Central memory CD4-positive, alpha-beta T cell (primary cell): Measurements from ENCODE around the gene MAP3K9.

Experiments used
- DNase-seq: peaks from one replicate; pipeline ENCODE4 v3.0.0; 2022

MAP3K9 gene

DNA sequence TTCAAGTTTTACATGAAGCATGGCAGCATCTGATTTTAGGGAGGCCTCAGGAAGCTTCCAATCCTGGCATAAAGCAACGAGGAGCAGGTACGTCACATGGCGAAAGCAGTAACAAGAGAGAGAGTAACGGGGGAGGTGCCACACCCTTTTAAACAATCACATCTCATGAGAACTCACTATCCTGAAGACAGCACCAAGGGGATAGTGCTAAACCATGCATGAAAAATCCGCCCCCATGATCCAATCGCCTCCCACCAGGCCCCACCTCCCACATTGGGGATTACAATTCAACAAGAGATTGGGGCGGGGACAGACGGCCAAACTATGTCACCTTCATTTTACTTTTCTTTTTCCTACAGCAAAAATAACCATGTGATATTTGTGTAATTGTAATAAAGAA is 7.2 kb upstream of the MAP3K9 start:
- DNase-seq: no peak

DNA sequence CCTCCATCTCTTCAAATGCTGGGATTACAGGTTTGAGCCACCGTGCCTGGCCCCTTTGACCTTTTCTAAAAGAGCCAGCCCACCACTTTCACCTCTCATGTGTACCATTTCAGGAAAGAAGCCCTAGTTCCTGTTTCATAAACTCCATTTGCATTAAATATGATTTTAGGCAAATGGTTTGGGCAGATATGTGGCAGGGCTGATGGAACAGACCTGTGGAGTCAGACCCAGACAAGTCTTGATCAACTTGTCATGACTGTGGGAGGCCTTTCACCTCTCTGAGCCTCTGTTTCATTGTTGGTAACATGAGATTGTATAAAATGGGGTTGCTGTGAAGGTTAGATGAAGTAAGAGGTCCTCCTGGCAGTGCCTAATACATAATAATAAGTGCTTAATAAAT is 5.2 kb upstream of the MAP3K9 start:
- DNase-seq: no peak

DNA sequence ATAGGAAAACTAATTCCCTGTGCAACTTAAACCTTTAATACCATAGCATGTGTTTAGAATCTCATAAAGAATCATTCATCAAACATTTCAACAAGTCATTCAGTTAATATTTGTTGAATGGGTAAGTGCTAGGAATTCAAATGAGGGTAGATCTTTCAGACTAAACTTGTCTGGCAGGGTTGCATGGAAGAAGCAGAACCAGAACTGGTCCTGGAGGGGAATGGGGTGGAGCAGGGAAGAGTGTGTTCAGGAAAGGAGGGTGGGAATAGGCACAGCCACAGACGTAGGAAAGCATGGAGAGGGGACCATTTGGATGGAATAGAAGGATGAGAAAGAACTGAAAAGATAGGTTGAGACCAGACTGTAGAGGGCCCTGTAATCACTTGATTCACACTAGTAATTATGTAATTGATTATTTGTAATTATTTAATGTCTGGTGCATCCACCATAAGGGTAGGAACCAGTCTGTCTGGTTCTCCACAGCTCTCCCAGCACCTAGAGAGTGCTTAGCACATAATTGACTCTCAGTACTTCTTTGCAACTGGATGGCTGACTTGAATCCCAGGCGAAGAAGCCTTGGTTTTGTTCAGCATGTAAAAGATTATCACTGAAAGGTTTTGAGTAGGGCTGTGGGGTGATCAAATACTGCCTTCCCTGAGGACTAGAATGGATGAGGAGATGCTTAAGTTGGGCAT is 3.0 kb upstream of the MAP3K9 start:
- DNase-seq: no peak

DNA sequence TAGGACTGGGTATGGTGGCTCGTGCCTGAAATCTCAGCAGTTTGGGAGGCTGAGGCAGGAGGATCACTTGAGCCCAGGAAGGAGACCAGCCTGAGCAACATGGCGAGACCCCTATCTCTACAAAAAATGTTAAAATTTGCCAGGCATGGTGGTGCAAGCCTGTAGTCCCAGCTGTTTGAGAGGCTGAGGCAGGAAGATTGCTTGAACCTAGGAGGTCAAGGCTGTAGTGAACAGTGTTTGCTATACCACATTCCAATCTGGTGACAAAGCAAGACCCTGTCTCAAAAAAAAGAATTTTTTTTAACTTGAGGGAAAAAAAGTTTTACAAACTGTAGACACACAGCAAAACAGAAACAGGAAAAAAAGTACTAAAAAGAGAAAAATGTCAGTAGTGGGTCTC is 2.3 kb upstream of the MAP3K9 start:
- no peak for DNase-seq

DNA sequence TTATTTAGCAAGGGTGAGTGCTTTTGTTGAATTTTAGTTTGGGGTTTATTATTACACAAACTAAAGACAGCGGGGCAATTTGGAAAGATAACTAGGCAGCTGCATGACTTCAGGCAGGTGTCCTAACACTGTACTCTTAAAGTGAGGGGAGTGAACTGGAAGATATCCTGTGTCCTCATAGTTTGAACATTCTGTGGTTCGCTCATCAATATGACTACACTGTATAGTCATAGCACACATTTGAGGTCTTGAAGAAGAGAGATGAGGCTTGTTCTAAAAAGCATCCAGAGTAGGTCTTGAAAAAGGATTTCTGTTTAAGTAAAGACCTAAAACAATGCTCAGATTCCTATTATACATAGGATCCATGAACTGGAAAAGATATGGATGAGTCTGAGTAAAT is 1.7 kb upstream of the MAP3K9 start:
- DNase-seq: no peak

DNA sequence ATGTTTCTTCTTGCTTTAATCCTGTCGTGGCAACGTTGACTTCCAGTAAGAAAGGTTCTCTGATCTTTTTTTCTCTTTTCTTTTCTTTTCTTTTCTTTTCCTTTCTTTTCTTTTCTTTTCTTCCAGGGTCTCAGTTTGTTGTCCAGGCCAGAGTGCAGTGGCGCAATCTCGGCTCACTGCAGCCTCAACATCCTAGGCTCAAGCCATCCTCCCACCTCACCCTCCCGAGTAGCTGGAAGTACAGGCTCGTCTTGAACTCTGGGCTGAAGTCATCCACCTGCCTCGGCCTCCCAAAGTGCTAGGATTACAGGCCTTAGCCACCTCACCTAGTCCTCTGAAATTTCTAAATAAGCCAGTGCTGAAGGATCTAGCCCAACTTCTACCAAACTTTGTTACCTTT is 1.3 kb upstream of the MAP3K9 start:
- no peak for DNase-seq

DNA sequence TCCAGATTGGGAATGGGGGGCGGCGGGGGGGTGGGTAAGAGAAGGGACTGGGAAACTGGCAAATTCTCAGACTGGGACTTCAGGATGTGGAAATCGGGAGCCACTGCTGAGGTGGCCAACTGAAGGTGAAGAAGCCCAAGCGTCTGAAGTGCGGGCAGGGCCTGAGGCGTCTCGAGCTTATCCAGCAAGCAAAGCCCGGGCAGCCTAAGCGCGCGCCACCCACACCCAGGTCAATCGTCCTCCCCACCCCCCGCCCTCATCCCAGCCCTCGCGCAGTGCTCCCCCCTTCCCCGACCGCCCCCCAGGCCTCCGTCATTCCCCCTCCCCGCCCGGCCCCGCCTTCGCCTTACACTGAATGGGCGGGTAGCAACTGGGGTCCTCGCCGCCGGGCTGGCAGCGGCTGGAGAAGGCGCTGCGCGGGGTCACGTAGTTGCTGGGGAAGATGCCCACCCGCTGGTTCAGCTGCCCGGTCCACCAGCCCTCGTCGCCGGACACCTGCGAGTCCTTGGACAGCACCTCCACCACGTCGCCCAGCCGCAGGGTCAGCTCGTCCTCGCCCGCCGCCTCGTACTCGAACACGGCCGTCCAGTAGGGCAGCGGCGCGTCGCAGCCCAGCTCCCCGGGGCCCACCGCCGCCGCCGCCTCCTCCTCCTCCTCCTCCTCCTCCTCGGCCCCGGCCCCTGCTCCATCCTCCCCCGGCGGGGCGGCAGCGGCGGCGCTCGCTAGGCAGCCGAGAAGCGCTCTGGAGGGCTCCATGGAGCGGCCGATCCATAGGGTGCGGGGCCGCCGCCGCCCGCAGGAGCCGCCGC is 693 bp downstream of the MAP3K9 start:
- peak; percentile 10 for DNase-seq

DNA sequence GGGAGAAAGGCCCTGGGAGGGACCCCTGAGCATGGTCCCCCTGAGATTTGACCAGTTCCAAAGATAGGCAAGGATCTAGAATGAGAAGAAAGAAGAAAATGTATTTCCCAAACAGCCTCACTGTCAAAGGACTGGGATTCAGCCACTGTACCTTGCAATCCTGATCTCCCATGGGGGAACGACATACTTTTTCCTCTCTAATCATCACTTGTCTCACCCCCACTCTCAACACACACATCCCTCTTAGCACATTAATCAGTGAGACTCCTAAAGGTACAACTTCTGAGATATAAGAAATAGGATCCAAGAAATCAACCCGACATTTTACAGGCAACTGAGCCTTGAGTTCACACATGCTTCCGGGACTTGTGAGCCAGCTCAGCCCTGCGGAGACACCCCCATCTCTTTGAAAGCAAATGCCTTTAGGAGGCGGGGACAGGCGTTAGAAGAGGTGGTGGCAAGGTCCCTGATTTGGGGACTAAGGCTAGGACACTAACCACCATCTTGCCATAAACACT is 1.4 kb downstream of the MAP3K9 start:
- peak; percentile 58 for DNase-seq

DNA sequence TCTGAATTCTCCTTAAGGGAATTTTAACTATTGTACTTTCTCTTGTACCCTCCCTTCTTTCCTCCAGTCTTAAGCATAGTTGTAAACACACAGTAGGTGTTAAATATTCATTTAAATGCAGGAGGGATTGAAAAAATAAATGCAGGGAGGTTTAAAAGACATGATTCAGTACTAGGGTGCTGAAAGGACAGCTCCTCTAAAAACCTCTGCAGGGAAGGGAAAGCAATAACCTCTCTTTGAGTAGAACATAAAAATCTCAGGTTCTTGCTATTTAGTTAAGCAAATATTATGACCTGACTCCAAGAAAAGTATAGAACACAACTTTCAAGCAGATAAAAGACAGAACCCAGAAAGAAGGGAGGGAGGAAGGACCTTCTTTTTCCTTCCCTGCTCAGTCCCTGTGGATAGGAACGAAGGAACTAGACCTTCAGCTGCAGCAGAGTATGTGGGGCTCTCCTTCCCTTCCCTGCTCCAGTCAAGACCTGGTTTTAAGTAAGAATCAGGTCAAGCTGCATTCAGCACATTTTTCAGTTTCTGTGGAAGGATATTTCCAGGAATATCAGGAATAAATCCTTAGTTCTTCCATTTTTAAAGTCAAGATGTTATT is 4.7 kb downstream of the MAP3K9 start:
- no peak for DNase-seq

DNA sequence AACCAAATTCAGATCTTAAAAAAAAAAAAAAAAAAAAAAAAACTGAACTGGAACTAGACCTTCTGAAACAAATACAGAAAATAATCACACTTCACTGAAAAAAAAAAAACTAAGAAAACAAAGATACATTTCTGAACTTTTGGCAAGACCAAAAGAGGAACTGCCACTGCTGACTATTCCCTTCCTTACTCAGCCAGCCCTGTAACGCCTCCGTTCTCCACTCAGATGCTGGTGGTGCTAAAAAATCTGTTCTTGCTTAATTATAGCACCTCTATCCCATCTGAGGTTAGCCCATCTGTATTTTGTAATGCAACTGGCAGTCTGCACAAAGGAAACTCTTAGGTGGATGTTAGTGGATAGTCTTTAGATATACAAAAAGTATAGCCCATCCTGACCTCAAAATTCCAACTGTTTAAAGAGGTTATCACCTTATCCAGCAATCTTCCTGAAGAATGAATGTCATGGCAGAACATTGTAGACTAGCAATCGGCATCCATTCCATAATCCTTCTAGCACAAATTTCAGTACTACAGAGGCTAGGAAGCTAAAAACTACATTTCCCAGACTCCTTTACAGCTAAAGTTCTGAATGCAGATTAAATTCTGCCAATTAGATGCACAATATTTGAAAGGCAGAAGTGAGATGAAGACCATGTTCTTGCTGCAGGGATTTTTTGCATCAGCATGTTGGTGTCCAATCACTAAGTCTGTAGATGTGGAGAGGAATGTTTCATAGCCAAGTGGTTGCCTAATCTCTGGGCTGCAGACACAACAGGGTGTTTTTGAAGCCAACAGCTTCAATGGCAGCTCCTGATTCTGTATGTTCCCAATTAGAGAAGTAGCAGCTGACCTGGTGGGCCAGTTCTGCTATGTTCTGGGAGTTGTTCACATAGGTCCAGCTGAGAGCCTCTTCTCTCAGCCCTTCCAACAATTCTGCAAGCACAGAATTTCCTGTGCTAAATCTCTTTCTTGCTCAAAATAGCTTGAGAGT is 5.7 kb downstream of the MAP3K9 start:
- no peak for DNase-seq

DNA sequence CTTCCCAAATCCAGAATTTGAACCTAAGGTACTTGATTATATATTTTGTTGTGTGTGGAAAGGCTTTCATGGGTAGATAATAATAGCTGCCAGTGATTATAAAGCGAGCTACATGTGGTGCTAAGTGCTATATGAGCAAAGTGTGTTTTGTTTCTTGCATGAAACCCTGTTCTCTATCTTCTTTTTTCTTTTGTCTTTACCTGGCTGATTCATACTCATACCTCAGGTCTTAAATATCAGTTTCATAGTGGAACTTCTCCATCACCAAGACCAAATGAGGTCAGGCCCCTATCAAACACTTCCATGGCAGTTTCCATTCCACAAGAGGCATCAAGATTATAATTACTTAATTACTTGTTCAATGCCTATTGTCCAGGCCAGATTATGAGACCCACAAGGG is 6.9 kb downstream of the MAP3K9 start:
- no peak for DNase-seq

DNA sequence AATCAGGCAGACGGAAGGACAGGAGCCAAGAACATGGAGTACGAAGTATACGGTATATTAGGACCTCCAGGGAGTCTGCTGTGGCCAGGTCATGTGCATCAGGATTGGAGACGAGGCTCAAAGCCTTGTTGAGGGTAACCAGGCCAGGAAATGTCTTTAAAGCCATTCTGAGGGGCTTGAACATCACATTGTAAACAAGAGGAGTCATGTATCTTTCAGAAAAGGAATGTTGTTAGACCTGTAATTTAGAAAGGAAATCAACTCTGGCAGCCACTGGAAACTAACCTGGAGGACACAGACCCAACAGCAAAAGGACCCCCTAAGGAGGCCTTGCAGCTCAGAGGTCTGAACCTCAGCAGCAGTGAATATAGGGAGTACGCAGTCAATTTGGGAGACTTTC is 7.5 kb downstream of the MAP3K9 start:
- DNase-seq: no peak

DNA sequence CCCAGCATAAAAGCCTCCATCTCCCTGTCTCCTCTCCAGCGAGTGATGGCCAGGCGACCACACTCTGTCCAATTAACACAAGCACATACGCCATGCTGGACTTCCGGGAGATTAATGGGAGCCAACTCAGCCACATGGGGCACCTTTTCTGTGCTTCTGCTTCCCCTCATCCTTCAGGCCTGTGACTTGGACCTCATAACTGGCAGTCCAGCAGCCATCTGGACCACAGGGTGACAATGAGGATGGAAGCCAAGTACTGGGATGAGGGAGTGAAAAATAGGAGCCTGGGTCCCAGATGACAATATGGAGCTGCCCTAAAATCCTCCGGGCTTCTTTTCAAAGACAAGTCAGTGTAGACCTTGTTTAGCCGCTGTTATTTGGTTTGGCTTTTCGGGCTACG is 12.8 kb downstream of the MAP3K9 start:
- no peak for DNase-seq

DNA sequence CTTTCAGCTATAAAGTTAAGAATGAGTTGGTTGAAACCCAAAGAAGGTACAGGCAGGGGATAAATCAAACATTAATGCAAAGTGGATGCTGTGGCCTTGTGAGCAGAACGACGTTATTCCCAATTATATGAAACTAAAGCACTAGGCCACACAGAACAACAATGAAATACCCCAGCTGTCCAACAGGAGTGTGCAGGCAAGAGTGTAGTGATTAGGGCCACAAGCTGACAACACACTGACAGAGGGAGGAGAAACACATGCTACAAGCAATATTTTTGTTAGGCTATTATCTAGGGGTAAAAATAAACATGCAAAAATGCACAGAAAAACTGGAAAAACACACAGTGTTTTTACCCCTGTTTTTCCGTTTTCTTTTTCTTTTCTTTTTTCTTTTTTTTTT is 15.0 kb downstream of the MAP3K9 start:
- DNase-seq: no peak

DNA sequence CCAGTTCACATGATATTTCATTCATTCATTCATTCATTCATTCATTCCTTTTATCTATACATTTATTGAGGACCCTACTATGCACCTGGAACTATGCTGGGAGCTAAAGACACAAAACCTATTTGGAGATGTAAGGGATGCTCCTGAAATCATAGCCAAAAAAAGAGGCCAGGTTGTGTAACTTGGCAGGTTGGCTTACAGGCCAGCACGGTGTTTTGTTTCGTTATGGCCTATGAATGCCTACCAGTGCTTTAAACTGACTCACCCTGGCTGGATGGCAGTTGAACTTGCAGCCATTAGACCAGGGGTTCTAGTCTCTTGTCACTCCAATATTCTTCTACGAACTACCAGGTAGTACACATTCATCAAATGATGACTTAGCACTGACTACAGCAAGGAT is 15.7 kb downstream of the MAP3K9 start:
- DNase-seq: no peak

DNA sequence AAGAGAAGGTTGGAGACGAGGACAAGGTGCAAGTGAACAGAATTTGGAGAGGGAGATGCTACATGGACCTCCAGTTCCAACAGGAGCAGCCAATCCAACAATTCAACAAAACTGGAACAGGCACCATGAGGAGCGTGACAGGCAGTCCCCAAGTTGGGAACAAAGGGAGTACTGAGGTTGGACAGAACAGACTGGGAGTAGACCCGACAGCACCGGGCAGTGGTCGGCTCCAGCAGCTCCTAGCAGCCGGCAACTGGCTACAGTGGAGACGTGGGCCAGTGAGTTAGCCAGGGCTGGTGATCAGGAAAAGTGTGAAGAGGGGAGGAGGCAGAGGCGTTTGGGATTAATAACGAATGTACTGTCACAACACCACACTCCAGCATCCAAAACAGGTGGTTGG is 16.4 kb downstream of the MAP3K9 start:
- no peak for DNase-seq

DNA sequence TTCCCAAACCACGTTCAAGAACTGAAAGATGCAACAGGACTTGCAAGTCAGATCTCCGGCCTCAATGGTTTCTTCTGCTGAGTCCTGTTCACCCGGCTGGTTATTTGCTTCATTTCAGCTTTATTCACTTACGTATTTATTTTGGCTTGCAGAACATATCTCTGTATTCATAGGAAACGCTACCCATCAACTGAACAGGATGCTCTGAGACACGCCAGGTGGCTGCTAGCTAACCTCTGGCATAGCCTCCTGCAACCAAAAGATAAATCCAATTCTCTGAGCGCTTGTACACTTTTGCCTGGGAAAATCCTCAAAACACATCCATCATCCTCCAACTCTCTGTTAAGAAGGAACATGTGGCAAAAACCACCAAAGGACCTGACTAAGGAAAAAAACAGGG is 17.3 kb downstream of the MAP3K9 start:
- no peak for DNase-seq

DNA sequence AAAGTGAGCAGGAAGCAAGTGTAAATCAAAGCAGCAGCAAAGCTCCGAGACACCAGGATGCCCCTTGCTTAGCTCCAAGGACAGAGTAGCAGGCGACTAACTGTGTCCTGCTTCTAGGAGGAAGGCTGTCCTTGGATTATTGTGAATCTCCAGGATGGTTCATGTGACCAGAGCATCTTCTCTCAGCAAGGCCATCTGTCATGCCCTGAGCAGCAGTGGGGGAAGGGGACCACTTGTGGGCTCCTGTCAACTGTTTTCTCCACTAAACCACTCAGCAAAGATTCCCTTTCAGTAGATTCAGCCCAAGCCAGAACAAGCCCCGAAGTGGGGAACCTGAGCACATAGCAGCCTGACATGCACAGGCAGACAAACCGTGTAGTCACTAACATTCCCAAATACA is 19.4 kb downstream of the MAP3K9 start:
- DNase-seq: no peak

DNA sequence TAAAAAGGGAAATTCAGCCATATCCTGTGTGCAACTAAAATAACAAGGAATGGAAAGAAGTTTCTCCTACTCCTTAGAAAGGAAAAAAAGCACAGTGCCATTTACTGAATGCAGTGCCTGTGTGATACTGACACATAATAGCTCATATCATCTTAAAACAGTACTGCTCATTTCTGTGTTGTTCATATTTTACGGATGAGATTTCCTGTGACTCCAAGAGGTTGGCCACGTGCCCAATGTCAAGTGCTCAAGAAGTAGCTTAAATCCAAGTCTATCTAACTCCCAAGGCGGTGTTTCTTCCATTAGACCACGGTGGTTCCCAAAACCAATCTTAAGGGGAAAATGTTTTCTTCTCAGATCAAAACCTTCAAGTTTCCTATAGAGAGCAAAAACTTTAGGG is 20.0 kb downstream of the MAP3K9 start:
- no peak for DNase-seq

DNA sequence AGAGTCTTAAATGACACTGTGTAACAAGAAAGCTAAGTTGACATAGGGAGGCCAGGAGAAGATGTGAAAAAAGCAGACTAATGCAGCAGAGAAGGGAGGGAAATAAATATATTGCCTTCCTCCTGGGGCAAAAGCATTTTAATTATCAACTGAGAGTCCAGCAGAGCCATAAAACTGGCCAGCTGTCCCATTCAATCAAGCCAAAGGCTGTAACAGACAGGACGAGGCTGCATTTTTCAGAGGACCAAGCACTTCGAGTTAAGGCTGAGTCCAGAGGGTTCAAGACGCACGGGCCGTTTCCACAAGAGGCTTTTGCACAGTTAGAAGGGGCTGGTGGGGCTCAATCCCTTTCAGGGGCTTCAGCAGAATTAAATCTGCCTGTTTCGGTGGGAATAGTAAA is 20.4 kb downstream of the MAP3K9 start:
- no peak for DNase-seq

DNA sequence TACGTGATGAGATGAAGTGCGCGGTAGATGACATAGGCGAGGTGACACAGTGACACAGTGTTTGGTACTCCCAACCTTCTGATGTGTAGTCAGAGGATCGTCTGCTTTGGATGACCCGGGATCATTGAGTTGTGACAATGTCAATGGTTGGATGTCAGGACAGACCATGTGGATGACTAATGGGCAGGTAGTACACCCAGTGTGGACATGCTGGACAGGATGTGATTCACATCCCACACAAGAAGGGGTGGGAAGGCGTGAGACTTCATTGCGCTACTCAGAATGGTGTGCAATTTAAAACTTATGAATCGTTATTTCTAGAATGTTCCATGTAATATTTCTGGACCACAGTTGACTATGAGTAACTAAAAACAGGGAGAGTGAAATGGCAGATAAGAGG is 23.8 kb downstream of the MAP3K9 start:
- no peak for DNase-seq

DNA sequence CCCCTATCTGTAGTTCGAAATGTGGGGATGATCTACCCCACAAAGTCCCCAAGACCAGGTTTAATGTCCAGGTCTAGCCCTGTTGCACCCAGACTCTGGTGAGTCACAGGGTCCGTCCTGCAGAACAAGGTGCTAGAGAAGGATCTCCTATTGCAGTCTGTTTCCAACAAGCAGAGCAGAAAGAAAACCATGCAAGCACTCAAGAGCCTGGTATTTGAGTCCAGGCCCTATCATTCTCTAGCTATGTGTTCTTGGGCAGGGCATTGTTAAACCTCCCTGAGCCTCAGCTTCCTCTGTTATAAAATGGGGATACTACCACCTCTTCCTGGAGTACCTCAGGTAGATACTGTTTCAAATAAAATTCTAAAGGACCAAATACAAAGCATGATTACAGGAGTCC is 24.4 kb downstream of the MAP3K9 start:
- DNase-seq: no peak

DNA sequence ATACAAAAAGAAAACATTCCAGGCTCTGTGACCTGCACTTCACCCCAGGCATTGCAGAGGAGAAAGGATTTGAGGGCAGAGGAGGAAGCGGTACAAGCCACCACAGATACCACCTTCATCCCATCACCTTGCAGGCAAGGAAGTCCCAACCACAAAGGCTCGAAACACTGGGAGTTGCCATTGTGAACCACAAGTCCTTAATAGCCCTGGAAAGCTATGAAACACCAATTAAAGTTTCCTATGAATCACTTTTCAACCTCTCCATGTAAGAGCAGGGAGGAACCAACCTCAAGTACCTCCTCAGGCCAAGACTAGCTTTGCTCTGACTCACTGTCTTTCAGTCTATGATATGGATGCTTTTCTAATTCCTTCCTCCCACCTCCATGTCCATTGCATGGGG is 27.0 kb downstream of the MAP3K9 start:
- DNase-seq: no peak
